ENCODE measurements around the gene PMFBP1. TPM values are rescaled to one million over a fixed set of nuclear protein-coding genes. Genes with fewer than 3 reads are reported as not detected.

The PMFBP1 gene
- total and polyA plus RNA-seq, 2 of the 4 experiments (the other 2 are of a cell fraction) = under 0.01 TPM; not detected in 1

GRCh38 chr16:72132726-72133125 lies 39.2 kb downstream of the PMFBP1 start:
- Histone ChIP-seq H4K91ac (ENCODE audit: insufficient read depth, low read depth, low read length) (no peak overlapping the region), H3K14ac (replicated peaks; ENCODE audit: low read depth, low read length) (no peak overlapping the region), H2AFZ (replicated peaks; ENCODE audit: low read length, poor library complexity) (peak overlapping the region; percentile 21), H2BK15ac (ENCODE audit: low read depth, low read length) (no peak overlapping the region), H2AK5ac (ENCODE audit: low read depth, low read length) (no peak overlapping the region), H2BK120ac (ENCODE audit: low read depth, low read length) (no peak overlapping the region), H3K9me1 (ENCODE audit: insufficient read depth, low read length) (no peaks in the 10 kb centered on the region), H3K4me1 (ENCODE audit: control insufficient read depth, insufficient read depth, low read length) (no peaks in the 10 kb centered on the region), H3K27ac (ENCODE audit: insufficient read depth, low read length) (no peak overlapping the region), H4K20me1 (ENCODE audit: insufficient read depth, low read length) (no peaks in the 10 kb centered on the region), H3K27me3 (ENCODE audit: control insufficient read depth, insufficient read depth, low read length) (peaks cover 8% of the 10 kb centered on the region), H3K9ac (ENCODE audit: low read depth, low read length) (no peak overlapping the region), H2BK20ac (ENCODE audit: low read depth, low read length) (no peak overlapping the region), H3K79me1 (ENCODE audit: low read depth in 1 of 2, low read length in 2 of 2) (no peaks in the 10 kb centered on the region), H3K18ac (ENCODE audit: low read depth, low read length) (no peak overlapping the region), H3K23ac (ENCODE audit: low read depth, low read length) (no peak overlapping the region), H3K4me3 (ENCODE audit: insufficient read depth, low read depth, low read length) (no peak overlapping the region), H4K8ac (ENCODE audit: low read depth in 2 of 2, low read length in 2 of 2) (no peak overlapping the region), H3K9me3 (ENCODE audit: control insufficient read depth, insufficient read depth, low read length) (no peaks in the 10 kb centered on the region), H3K56ac (ENCODE audit: extremely low read depth, insufficient read depth, low read length) (no peak overlapping the region), H4K5ac (ENCODE audit: low read depth, low read length) (no peak overlapping the region), H3K36me3 (ENCODE audit: control insufficient read depth, insufficient read depth, low read length) (no peaks in the 10 kb centered on the region), H2AK9ac (replicated peaks; ENCODE audit: low read depth, low read length, poor library complexity) (no peak overlapping the region), H3K4me2 (ENCODE audit: low read depth, low read length) (no peak overlapping the region), H3K4ac (ENCODE audit: low read depth, low read length) (no peak overlapping the region), H2BK5ac (ENCODE audit: low read depth, low read length, poor library complexity, severe bottlenecking) (no peak overlapping the region)
- ATAC-seq (ENCODE audit: low read depth) (no peak), DNase-seq (no peak)
- dilution Hi-C loops (cut with HindIII; ENCODE audit: low sequenced_read_pairs, unreplicated experiment) = no loop called here
- no peak for TF ChIP-seq RAD21 (IDR thresholded peaks at IDR 0.05; ENCODE audit: low read length)
- no peak for TF ChIP-seq BHLHE40 (IDR thresholded peaks at IDR 0.05; ENCODE audit: low read depth, low read length)
- no peak for TF ChIP-seq POLR2A (IDR thresholded peaks at IDR 0.05; ENCODE audit: low read depth, low read length)
- TF ChIP-seq RFX5 (IDR thresholded peaks at IDR 0.05; ENCODE audit: low read depth, low read length) = no peak
- no peak for TF ChIP-seq FOS (IDR thresholded peaks at IDR 0.05; ENCODE audit: low read depth, low read length)
- no peak for TF ChIP-seq CEBPB (IDR thresholded peaks at IDR 0.05; ENCODE audit: low read depth, low read length)
- no peak for TF ChIP-seq NFE2L2 (IDR thresholded peaks at IDR 0.05; ENCODE audit: low read depth, low read length)
- TF ChIP-seq RCOR1 (IDR thresholded peaks at IDR 0.05; ENCODE audit: insufficient replicate concordance, low read length) = no peak
- no peak for TF ChIP-seq MAFK (IDR thresholded peaks at IDR 0.05; ENCODE audit: low read depth, low read length)
- no peak for TF ChIP-seq ELK1 (IDR thresholded peaks at IDR 0.05; ENCODE audit: borderline replicate concordance, low read depth, low read length)
- TF ChIP-seq MXI1 (IDR thresholded peaks at IDR 0.05; ENCODE audit: borderline replicate concordance, low read depth, low read length) = no peak
- no peak for TF ChIP-seq SMC3 (IDR thresholded peaks at IDR 0.05; ENCODE audit: low read depth, low read length)
- no peak for TF ChIP-seq MAZ (IDR thresholded peaks at IDR 0.05; ENCODE audit: borderline replicate concordance, low read depth, low read length)
- in situ Hi-C loops (cut with MboI; ENCODE audit: low sequenced_read_pairs) = no loop called here
- no TSS peak for BruUV-seq (replicated peaks)
- POLR2A ChIA-PET (ENCODE audit: unreplicated experiment) = no interaction called here
- WGBS, 2 experiments (ENCODE audit: extremely low coverage in 2 of 2, insufficient read length in 1 of 2) = 57% methylated on average over 1 of the region's 3 CpGs; no CpG with 5 or more reads in 1 of the 2 experiments
- CTCF ChIA-PET = no interaction called here
- intact Hi-C loops (cut with micrococcal nuclease) = no loop called here

All from IMR-90 (cell line).